T-helper 22 cell (primary cell): ENCODE results near the gene MGAT4B.
"Not testable (repeated sequence)": the region's sequence is repeated elsewhere in the genome, so short reads cannot be mapped to it uniquely, and the experiment has no call there.

Experiments used
- DNase-seq: peaks from one replicate; pipeline ENCODE4 v3.0.0-alpha.2; 2020; ENCODE audit warnings: low read depth

Gene MGAT4B

GRCh38 chr5:179806250-179807048 lies at the start of gene MGAT4B:
MGAT4B (minus strand) TSS chr5:179806866; CDS start chr5:179806583, 283 bp downstream.
- peak; percentile 48 for DNase-seq

DNA sequence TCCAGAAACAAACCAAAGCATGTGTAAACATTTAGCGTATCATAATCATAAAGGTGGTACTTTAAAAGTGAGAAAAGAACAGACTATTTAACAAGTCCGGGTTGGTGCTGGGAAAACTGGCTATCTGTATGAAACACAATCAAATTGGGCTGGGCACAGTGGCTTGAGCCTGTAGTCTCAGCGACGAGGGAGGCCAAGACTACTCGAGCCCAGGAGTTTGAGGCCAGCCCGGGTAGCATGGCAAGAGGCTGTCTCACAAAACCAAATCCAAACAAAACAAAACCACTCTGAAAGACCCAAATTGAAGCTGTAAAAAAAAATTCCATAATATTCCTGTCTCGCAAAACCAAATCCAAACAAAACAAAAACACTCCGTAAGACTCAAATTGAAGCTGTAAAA lies 47.7 kb upstream of the MGAT4B start:
- no peak for DNase-seq

- DNase-seq, result no peak
These were observed 46.4 kb upstream of the MGAT4B start for GRCh38 chr5:179852993-179853547.

GRCh38 chr5:179841621-179842020 lies 35.0 kb upstream of the MGAT4B start:
- no peak for DNase-seq

DNA sequence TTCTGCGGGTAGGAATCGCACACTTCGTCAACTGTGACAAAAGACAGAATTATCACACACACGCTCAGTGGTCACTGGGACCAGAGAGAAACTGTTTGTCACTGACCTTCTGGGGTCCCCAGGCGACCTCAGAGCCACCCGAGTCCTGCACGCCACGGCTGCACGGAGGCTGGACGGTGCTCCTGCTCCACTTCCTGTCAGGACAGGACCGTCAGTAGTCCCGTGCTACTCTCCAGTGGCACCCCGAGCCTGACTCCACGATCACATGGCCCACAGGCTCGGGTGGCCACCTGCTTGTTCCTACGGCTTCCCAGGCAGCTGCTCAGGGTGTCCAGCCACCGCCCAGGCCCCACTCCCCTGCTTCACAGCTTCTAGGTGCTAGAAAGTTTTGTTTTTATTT lies 34.1 kb upstream of the MGAT4B start:
- no peak for DNase-seq

- DNase-seq, result no peak
These were observed 33.7 kb upstream of the MGAT4B start for GRCh38 chr5:179840321-179840720.

DNA sequence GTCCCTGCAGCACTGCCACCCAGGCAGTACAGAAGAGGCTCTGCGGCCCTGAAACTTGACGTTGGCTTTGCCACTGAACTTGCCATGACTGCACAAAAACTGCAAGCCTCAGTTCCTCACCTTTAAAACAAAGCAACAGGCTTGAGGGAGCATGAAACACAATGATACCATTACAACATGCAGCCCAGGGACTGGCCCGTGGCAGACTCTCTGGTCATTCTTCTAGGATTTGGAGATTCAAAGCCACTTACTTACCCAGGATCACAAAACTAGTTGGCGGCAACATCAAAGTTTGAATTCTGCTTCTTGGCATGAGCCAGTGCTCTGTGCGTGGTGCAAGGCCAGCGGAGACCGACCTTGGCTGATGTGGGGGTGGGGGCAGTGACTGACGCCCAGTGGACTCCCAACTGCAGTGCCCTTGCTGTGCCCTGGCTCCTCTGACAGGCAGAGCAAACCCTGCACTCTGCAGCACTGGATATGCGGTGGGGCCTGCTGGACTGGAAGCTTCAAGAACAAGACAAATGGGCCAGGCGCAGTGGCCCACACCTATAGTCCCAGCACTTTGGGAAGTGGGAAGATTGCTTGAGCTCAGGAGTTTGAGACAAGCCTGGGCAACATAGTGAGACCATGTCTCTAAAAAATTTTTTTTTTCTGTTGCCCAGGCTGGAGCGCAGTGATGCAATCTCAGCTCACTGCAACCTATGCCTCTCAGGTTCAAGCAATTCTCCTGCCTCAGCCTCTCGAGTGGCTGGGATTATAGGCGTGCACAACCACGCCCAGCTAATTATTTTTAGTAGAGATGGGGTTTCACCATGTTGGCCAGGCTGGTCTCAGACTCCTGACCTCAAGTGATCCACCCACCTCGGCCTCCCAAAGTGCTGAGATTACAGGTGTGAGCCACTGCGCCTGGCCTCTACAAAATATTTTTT lies 32.9 kb upstream of the MGAT4B start:
- DNase-seq, result no peak

- no peak for DNase-seq
These were observed 30.7 kb upstream of the MGAT4B start for GRCh38 chr5:179837076-179838011.

- peak; percentile 53 for DNase-seq
These were observed 29.8 kb upstream of the MGAT4B start for GRCh38 chr5:179836225-179837019.

DNA sequence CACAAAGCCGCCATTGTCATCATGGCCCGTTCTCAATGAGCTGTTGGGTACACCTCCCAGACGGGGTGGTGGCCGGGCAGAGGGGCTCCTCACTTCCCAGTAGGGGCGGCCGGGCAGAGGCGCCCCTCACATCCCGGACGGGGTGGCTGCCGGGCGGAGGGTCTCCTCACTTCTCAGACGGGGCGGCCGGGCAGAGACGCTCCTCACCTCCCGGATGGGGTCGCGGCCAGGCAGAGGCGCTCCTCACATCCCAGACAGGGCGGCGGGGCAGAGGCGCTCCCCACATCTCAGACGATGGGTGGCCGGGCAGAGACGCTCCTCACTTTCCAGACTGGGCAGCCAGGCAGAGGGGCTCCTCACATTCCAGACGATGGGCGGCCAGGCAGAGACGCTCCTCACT lies 28.2 kb upstream of the MGAT4B start:
- not testable (repeated sequence) for DNase-seq

DNA sequence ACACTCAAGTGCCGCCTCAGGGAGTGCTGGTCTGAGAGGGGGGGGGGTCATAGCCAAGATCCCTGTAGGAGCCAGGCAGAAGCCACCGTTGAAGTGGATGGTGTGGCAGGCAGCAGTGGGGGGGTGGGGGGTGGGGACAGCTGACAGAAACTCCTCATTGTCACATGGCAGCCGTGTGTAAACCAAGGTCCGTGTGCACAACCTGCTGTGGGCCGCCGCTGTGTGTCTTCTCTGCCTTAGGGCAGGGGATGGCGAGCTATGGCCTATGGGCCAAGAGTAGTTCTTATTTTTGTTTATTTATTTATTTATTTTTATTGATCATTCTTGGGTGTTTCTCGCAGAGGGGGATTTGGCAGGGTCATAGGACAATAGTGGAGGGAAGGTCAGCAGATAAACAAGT lies 27.5 kb upstream of the MGAT4B start:
- no peak for DNase-seq

DNA sequence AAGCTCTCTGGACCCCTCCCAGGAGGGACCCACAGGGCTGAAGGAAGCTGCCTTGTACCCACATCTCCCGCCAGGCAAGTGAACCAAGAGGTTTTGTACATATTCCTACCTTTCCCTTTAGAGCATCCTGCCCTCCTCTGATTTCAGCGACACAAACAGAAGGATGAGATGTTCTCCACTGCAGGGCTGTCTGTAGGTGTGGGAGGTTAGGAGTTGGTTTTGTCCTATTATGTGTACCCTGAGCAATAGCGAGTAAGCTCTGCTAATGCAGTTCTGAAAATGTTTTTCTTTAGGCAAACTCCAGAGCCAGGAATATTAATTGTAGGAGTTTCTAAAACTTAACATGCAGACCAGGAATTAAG lies 27.0 kb upstream of the MGAT4B start:
- no peak for DNase-seq

DNA sequence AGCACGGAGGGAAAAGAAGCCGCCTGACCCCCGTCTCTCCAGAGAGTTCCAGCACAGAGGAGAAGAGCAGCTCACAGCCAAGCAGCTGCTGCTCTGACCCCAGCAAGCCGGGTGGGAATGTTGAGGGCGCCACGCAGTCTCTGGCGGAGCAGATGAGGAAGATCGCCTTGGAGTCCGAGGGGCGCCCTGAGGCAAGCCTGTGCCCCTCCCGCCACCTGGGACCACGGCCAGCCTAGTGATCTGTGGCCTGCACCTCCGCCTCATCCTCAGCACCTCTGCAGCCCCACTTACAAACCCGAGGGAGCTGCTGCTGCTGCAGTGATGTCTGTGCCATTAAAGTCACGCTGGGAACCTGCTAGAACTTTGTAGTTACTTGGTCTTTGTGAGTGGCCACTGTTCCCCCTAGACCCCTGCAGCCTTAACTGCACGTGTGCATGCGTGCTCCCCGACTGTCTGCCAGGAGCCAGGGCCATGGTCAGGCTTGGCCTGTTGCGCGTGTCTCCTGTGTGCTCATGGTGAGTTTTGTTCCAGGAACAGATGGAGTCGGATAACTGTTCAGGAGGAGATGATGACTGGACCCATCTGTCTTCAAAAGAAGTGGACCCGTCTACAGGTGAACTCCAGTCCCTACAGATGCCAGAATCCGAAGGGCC lies 26.5 kb upstream of the MGAT4B start:
- no peak for DNase-seq

DNA sequence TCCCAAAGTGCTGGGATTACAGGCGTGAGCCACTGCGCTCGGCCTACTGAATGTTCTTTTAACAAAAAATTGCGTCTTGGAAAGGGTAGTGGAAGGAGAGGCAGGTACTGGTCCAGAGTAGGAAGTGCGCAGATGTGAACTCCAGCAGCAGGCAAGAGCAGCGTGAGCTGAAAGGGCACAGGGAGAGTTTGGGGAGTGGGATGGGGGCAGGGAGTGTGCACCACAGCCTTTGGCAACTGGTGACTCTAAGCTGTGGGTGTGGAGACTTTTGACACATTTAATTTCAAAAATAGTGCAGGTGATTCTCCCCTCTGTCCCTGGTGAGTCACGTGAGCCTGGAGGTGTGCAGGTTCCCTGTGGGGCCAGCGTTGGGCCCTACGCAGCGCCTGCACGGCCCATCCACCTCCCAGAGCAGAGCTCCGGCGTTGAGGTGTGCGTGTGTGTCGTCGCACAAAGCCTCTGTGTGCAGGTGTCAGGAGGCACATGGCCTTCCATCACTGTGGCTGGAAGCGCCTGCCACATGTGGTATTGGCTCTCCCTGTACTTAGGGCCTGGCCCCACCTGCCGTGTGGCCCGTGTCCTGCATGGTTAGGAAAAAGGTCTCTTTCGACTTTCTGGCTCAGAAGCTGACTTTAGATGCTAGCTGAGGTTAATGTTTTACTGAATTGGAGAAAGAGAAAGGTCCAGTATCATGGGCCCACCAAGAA lies 25.5 kb upstream of the MGAT4B start:
- DNase-seq, result no peak

DNA sequence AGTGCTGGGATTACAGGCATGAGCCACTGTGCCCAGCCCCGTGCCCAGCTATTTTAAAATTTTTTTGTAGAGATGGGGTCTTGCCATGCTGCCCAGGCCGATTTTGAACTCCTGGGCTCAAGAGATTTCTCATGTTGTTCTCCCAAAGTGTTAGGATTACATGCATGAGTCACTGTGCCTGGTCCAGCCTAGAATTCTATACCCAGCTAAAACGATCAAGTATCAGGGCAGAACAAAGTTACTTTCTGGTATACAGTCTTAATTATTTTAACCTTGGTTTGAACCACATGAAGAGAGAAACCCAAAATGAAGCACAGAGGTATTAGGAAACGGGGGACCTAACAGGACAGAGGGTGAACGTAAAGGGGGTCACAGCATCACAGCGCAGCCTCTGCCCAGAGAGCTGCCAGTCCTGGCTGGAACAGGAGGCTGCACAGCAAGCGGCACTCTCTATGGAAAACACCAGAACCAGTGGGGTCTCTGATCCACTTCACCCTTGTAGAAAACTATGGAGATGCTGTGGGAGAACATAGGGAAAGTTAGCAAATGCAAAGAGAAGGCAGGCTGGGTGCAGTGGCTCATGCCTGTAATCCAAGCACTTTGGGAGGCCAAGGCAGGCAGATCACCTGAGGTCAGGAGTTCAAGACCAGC lies 24.3 kb upstream of the MGAT4B start:
- DNase-seq, result no peak

GRCh38 chr5:179829732-179830435 lies 23.2 kb upstream of the MGAT4B start:
- no peak for DNase-seq

DNA sequence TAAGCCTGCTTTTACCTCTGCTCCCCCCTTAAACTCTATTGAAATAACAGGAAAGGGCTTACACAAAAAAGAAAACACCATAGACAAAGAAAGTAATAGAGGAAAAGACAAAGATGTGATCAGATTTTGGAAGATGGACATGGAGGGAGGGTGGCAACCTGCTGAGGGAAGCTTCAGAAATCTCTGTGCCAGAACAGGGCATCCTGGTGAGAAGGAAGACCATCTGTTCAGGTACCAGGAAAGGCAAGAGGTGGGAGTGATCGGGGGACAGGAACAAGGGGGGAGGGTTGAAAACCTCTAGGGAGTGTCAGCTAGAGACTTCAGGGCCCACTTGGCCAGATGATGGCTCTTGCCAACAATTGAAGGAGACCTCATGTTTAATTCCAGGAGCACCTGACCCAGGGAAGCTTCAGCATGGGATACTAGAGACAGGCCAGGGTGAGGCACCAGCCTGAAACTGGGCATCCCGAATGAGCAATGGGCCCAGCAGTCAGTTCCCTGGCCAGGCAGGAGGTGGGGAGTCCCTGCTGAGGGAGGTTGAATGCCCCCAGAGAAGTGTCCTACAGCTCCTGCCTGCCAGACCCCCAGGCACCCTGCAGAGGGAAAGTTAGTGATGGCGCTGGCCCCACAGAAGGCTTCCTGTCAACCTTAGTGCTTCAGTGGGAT lies 22.2 kb upstream of the MGAT4B start:
- DNase-seq, result no peak

DNA sequence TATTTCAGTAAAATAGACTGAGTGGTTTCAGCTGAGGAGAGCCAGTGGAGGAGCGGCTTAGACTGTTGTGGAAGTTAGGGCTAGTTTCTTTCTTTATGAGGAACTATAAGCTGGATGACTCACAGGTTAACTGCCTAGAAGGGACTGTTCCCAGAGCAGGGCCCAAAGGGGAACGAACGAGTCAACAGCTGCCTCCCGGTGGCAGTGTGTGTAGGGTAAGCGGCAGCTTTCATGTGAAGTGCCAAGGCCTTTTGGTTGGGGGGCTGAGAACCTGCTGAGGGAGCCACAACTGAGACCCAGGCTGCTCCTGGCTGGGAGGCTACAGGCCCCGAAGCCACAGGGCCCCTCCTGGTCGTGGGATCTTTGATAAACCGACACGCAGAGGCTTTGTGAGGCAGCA lies 21.0 kb upstream of the MGAT4B start:
- DNase-seq, result no peak
